HepG2 (cell line): Measurements from ENCODE around the gene CNR2. TPM values are rescaled to one million over a fixed set of nuclear protein-coding genes. Genes with fewer than 3 reads are reported as not detected.

Experiments
- EED ChIP-seq: sonication (generic); formaldehyde crosslinking; IDR thresholded peaks from 2 replicates; pipeline ENCODE4 v1.5.0; 2020; ENCODE audit warnings: mild to moderate bottlenecking, missing genetic modification reagents
- ELF3 ChIP-seq: IDR thresholded peaks from 2 replicates; pipeline ENCODE4 v1.6.1; 2016; ENCODE audit warnings: missing genetic modification reagents, missing compliant biosample characterization
- HMG20B ChIP-seq: conservative IDR thresholded peaks from 2 replicates; pipeline ENCODE4 v1.6.1; 2016; ENCODE audit warnings: missing genetic modification reagents, missing compliant biosample characterization
- HMGXB4 ChIP-seq, 2 experiments: sonication (generic) in 1 of 2; formaldehyde crosslinking in 1 of 2; IDR thresholded peaks; 2 replicates each; pipeline versions ENCODE4 v1.4.0 to v1.6.1; 2018 to 2020; ENCODE audit warnings: missing genetic modification reagents in 2 of 2, borderline replicate concordance in 1 of 2, low read depth in 1 of 2, mild to moderate bottlenecking in 1 of 2, missing biosample characterization in 1 of 2
- HOXA3 ChIP-seq: sonication (generic); formaldehyde crosslinking; IDR thresholded peaks from 2 replicates; pipeline ENCODE4 v1.5.0; 2020; ENCODE audit warnings: missing genetic modification reagents
- HOXA5 ChIP-seq: sonication (generic); formaldehyde crosslinking; IDR thresholded peaks from 2 replicates; pipeline ENCODE4 v1.4.0; 2020; ENCODE audit warnings: missing genetic modification reagents
- MAFF ChIP-seq: IDR thresholded peaks from 2 replicates; pipeline ENCODE4 v1.6.1; 2011; ENCODE audit warnings: low read depth, low read length, improper control_type of control experiment
- MTA1 ChIP-seq: sonication (generic); formaldehyde crosslinking; IDR thresholded peaks from 2 replicates; pipeline ENCODE4 v1.4.0; 2020; ENCODE audit warnings: missing genetic modification reagents, mild to moderate bottlenecking, borderline replicate concordance
- MXI1 ChIP-seq: IDR thresholded peaks from 3 replicates; pipeline ENCODE4 v1.6.1; 2012; ENCODE audit warnings: low read depth, low read length, inconsistent platforms, borderline replicate concordance
- NONO ChIP-seq, 2 experiments: fragments of 450-650 bp in 1 of 2; sonication (generic) in 1 of 2; formaldehyde crosslinking in 1 of 2; IDR thresholded peaks in 1 of 2; conservative IDR thresholded peaks in 1 of 2; 2 replicates each; pipeline versions ENCODE4 v1.6.1 to v1.8.0; 2017 to 2022; ENCODE audit warnings: mild to moderate bottlenecking in 1 of 2, missing genetic modification reagents in 1 of 2, moderate library complexity in 1 of 2
- POGZ ChIP-seq: sonication (generic); formaldehyde crosslinking; IDR thresholded peaks from 2 replicates; pipeline ENCODE4 v1.4.0; 2020; ENCODE audit warnings: mild to moderate bottlenecking, missing genetic modification reagents
- POLR2A ChIP-seq, 2 experiments: IDR thresholded peaks; 2 replicates each; pipeline ENCODE4 v1.6.1; 2011; ENCODE audit warnings: low read depth in 2 of 2, low read length in 2 of 2, mild to moderate bottlenecking in 1 of 2, moderate library complexity in 1 of 2; ENCODE audit not compliant: insufficient read depth in 1 of 2
- RAD21 ChIP-seq: fragments of 450-650 bp; formaldehyde crosslinking; IDR thresholded peaks from 2 replicates; pipeline ENCODE4 v1.5.0; 2020; ENCODE audit warnings: mild to moderate bottlenecking
- RARA ChIP-seq: IDR thresholded peaks from 2 replicates; pipeline ENCODE4 v1.6.1; 2016; ENCODE audit warnings: missing genetic modification reagents, missing compliant biosample characterization
- ZFP41 ChIP-seq: sonication (generic); formaldehyde crosslinking; IDR thresholded peaks from 2 replicates; pipeline ENCODE4 v1.4.0; 2020; ENCODE audit warnings: mild to moderate bottlenecking, missing genetic modification reagents, borderline replicate concordance
- ZNF101 ChIP-seq: sonication (generic); formaldehyde crosslinking; IDR thresholded peaks from 2 replicates; pipeline ENCODE4 v1.4.0; 2020; ENCODE audit warnings: mild to moderate bottlenecking, low read depth, missing genetic modification reagents, borderline replicate concordance
- ZNF12 ChIP-seq: sonication (generic); formaldehyde crosslinking; IDR thresholded peaks from 2 replicates; pipeline ENCODE4 v1.5.0; 2020; ENCODE audit warnings: missing genetic modification reagents
- ZNF274 ChIP-seq: sonication (generic); formaldehyde crosslinking; IDR thresholded peaks from 2 replicates; pipeline ENCODE4 v1.5.1; 2020; ENCODE audit warnings: mild to moderate bottlenecking, missing genetic modification reagents
- ZNF329 ChIP-seq: sonication (generic); formaldehyde crosslinking; IDR thresholded peaks from 2 replicates; pipeline ENCODE4 v1.9.0; 2021; ENCODE audit warnings: low read depth, mild to moderate bottlenecking, missing genetic modification reagents
- ZNF460 ChIP-seq: sonication (generic); formaldehyde crosslinking; IDR thresholded peaks from 2 replicates; pipeline ENCODE4 v1.5.1; 2020; ENCODE audit warnings: missing genetic modification reagents, mild to moderate bottlenecking, borderline replicate concordance
- ZNF503 ChIP-seq: sonication (generic); formaldehyde crosslinking; IDR thresholded peaks from 2 replicates; pipeline ENCODE4 v1.4.0; 2020; ENCODE audit warnings: missing genetic modification reagents
- ZNF562 ChIP-seq: sonication (generic); formaldehyde crosslinking; IDR thresholded peaks from 2 replicates; pipeline ENCODE4 v1.8.0; 2022; ENCODE audit warnings: missing genetic modification reagents, borderline replicate concordance
- ZNF75D ChIP-seq: sonication (generic); formaldehyde crosslinking; IDR thresholded peaks from 2 replicates; pipeline ENCODE4 v1.8.1; 2023; ENCODE audit warnings: missing genetic modification reagents, mild to moderate bottlenecking, borderline replicate concordance
- ZNF784 ChIP-seq: sonication (generic); formaldehyde crosslinking; IDR thresholded peaks from 2 replicates; pipeline ENCODE4 v1.5.1; 2020; ENCODE audit warnings: missing genetic modification reagents, mild to moderate bottlenecking, borderline replicate concordance
- polyA plus RNA-seq, 8 experiments: library from polyadenylated mRNA; depleted of rRNA in 3 of 8; stranded (reverse) in 7 of 8; unstranded in 1 of 8; fragments of >200 nt; fragmentation: Illumina TruSeq in 4 of 8; extraction: Trizol in 4 of 8; gene quantifications; 2 replicates each; pipeline versions ENCODE4 v1.2.1 to v1.2.3, GENCODE V29; 2011 to 2016; ENCODE audit warnings: low read depth in 4 of 8, missing spikeins in 1 of 8, mixed read lengths in 1 of 8; ENCODE audit not compliant: insufficient read depth in 1 of 8
- total RNA-seq, 5 experiments: library from RNA; depleted of rRNA; stranded (reverse); fragments of >200 nt; fragmentation: Illumina TruSeq; extraction: Trizol; gene quantifications; 2 replicates each; pipeline ENCODE4 v1.2.3, GENCODE V29; 2016; ENCODE audit warnings: low read depth in 1 of 5

Gene CNR2
- total and polyA plus RNA-seq, 2 of the 13 experiments (the other 11 are each of a cell fraction or from before 2014, with no cell fraction given) = not detected

- peak; percentile 29; the same call in 1 of the 2 replicates for TF ChIP-seq RARA (CRISPR knock-in tag)
- no peak for TF ChIP-seq NONO (IDR thresholded peaks at IDR 0.05)
- peak; percentile 42; the same call in 1 of the 2 replicates for TF ChIP-seq NONO (CRISPR knock-in tag; conservative IDR thresholded peaks at IDR 0.05)
- TF ChIP-seq MAFF = no peak
- peak; percentile 31; the same call in 1 of the 2 replicates for TF ChIP-seq POGZ (CRISPR knock-in tag)
- no peak for TF ChIP-seq HMG20B (CRISPR knock-in tag)
- TF ChIP-seq ZNF460 (CRISPR knock-in tag) = 0 out of 2 replicates have a peak, but pooled peaks have one; percentile 18
- no peak for TF ChIP-seq ZNF101 (CRISPR knock-in tag)
- TF ChIP-seq HOXA5 (CRISPR knock-in tag) = peak; percentile 13
- 0 out of 2 replicates have a peak, but pooled peaks have one; percentile 16 for TF ChIP-seq ZNF784
- TF ChIP-seq EED (CRISPR knock-in tag) = 0 out of 2 replicates have a peak, but pooled peaks have one; percentile 4
- no peak for TF ChIP-seq ZFP41 (CRISPR knock-in tag)
- 0 out of 2 replicates have a peak, but pooled peaks have one; percentile 26 for TF ChIP-seq ZNF12 (CRISPR knock-in tag)
- no peak for TF ChIP-seq ZNF329 (CRISPR knock-in tag)
- peak in 1 of 2 experiments; percentile 50; a peak in 2 of 4 replicates for TF ChIP-seq POLR2A (IDR thresholded peaks at IDR 0.05; ENCODE audit: insufficient read depth in 1 of 2, low read depth in 2 of 2, low read length in 2 of 2)
- TF ChIP-seq ZNF503 = 0 out of 2 replicates have a peak, but pooled peaks have one; percentile 35
- TF ChIP-seq ZNF75D (CRISPR knock-in tag) = no peak
- TF ChIP-seq HMGXB4 (CRISPR knock-in tag; IDR thresholded peaks at IDR 0.05; ENCODE audit: borderline replicate concordance in 1 of 2, low read depth in 1 of 2) = peak; percentile 26 to 57; a peak in 3 of 4 replicates
- TF ChIP-seq MXI1 = no peak; the same call in 2 of the 3 replicates
- no peak for TF ChIP-seq ZNF562
- 0 out of 2 replicates have a peak, but pooled peaks have one; percentile 14 for TF ChIP-seq RAD21
- TF ChIP-seq ZNF274 (CRISPR knock-in tag) = no peak
- TF ChIP-seq HOXA3 (CRISPR knock-in tag) = peak; percentile 59
- peak; percentile 58 for TF ChIP-seq ELF3 (CRISPR knock-in tag)
- peak; percentile 13; the same call in 1 of the 2 replicates for TF ChIP-seq MTA1 (CRISPR knock-in tag)
These were observed 45.8 kb upstream of the CNR2 start (continued) for GRCh38 chr1:23958810-23959460.
